GM12878 (cell line): ENCODE results near the gene RAB35. TPM values are rescaled to one million over a fixed set of nuclear protein-coding genes. Genes with fewer than 3 reads are reported as not detected.

ENCODE experiments used
- ATAC-seq: fragments of 200-7000 bp; cut with Tn5 transposase; 3 replicates; pipeline ENCODE4 v1.9.1; 2020; ENCODE audit warnings: mild to moderate bottlenecking, moderate library complexity
- BruUV-seq: library from RNA; stranded (reverse); fragments of 400-500 nt; replicated peaks from 2 replicates; lab custom pipeline; 2021; lab: Mats Ljungman, UMichigan
- CTCF ChIA-PET: fragments of 300-600 bp; sonication (Branson Sonifier 250); formaldehyde crosslinking; extraction: SDS; loops from one replicate; lab custom pipeline; 2021; ENCODE audit warnings: inconsistent platforms; lab: Yijun Ruan, JAX
- POLR2A ChIA-PET: fragments of 350-600 bp; formaldehyde crosslinking; extraction: SDS; loops from one replicate; lab custom pipeline; 2021; ENCODE audit warnings: inconsistent platforms; lab: Charles Lee
- RAD21 ChIA-PET: fragments of 300-600 bp; sonication (Branson Sonifier 250); formaldehyde crosslinking; loops from one replicate; lab custom pipeline; 2023; ENCODE audit warnings: antibody characterized with exemption; ENCODE audit not compliant: unreplicated experiment; lab: Charles Lee
- SMC1A ChIA-PET: fragments of 300-600 bp; sonication (Branson Sonifier 250); formaldehyde crosslinking; loops from one replicate; lab custom pipeline; 2023; ENCODE audit not compliant: unreplicated experiment, uncharacterized antibody; lab: Charles Lee
- DNase-seq: peaks from one replicate; pipeline ENCODE4 v3.0.0-alpha.2; 2011; ENCODE audit warnings: low read depth, low spot score
- FAIRE-seq: peaks from 3 replicates; lab custom pipeline; 2011; peaks lifted over from hg19 to GRCh38; lab: Jason Lieb, UNC
- H2AFZ ChIP-seq: 2 replicates; pipeline ENCODE4 v1.6.0; 2011; ENCODE audit warnings: low read depth, low read length, control low read depth; ENCODE audit not compliant: control insufficient read depth
- H3K27ac ChIP-seq: 2 replicates; pipeline ENCODE4 v1.5.1; 2011; ENCODE audit warnings: control low read depth; ENCODE audit not compliant: control insufficient read depth, insufficient read depth
- H3K27me3 ChIP-seq, 2 experiments: replicated peaks in 1 of 2; 2 replicates each; pipeline versions ENCODE4 v1.6.0 to v1.6.1; 2011; ENCODE audit warnings: low read length in 1 of 2; ENCODE audit not compliant: control insufficient read depth in 2 of 2, insufficient read depth in 2 of 2
- H3K36me3 ChIP-seq, 2 experiments: 2 replicates each; pipeline ENCODE4 v1.5.1; 2011; ENCODE audit warnings: low read length in 1 of 2; ENCODE audit not compliant: control insufficient read depth in 2 of 2, insufficient read depth in 2 of 2
- H3K4me1 ChIP-seq: 2 replicates; pipeline ENCODE4 v1.6.1; 2011; ENCODE audit warnings: mild to moderate bottlenecking, low read length, moderate library complexity, mixed read lengths; ENCODE audit not compliant: control insufficient read depth, insufficient read depth
- H3K4me2 ChIP-seq: 2 replicates; pipeline ENCODE4 v1.6.0; 2011; ENCODE audit warnings: control low read depth; ENCODE audit not compliant: control insufficient read depth, insufficient read depth
- H3K4me3 ChIP-seq: fragments of 200-600 bp; sonication (generic); 2 replicates; pipeline ENCODE4 v1.5.1; 2016
- H3K79me2 ChIP-seq: 2 replicates; pipeline ENCODE4 v1.6.0; 2011; ENCODE audit warnings: low read length; ENCODE audit not compliant: control insufficient read depth, insufficient read depth
- H3K9ac ChIP-seq: 2 replicates; pipeline ENCODE4 v1.8.0; 2011; ENCODE audit warnings: low read length, control low read depth, mixed read lengths; ENCODE audit not compliant: control insufficient read depth, insufficient read depth
- H3K9me3 ChIP-seq: replicated peaks from 3 replicates; pipeline ENCODE4 v1.5.1; 2011; ENCODE audit warnings: mild to moderate bottlenecking, low read length; ENCODE audit not compliant: control insufficient read depth, insufficient read depth
- H4K20me1 ChIP-seq: 2 replicates; pipeline ENCODE4 v1.6.0; 2011; ENCODE audit not compliant: control insufficient read depth, insufficient read depth
- ASH2L ChIP-seq: fragments of 300-600, 200-600 bp; sonication (generic); IDR thresholded peaks from 2 replicates; pipeline ENCODE4 v1.6.1; 2017; ENCODE audit warnings: low read depth, mild to moderate bottlenecking, borderline replicate concordance
- BCL11A ChIP-seq: IDR thresholded peaks from 2 replicates; pipeline ENCODE4 v1.6.1; 2011; ENCODE audit warnings: low read depth, low read length
- E4F1 ChIP-seq: fragments of 450-650 bp; IDR thresholded peaks from 2 replicates; pipeline ENCODE4 v1.6.1; 2018; ENCODE audit warnings: borderline replicate concordance, mild to moderate bottlenecking; ENCODE audit not compliant: partially characterized antibody
- IRF3 ChIP-seq: fragments of 450-650 bp; IDR thresholded peaks from 2 replicates; pipeline ENCODE4 v1.6.1; 2014; ENCODE audit warnings: mild to moderate bottlenecking
- IRF5 ChIP-seq: fragments of 450-650 bp; IDR thresholded peaks from 2 replicates; pipeline ENCODE4 v1.6.1; 2017; ENCODE audit warnings: borderline replicate concordance
- MTA2 ChIP-seq: fragments of 450-650 bp; IDR thresholded peaks from 2 replicates; pipeline ENCODE4 v1.6.1; 2016; ENCODE audit warnings: low read depth, mild to moderate bottlenecking, moderate library complexity
- NBN ChIP-seq: fragments of 450-650 bp; IDR thresholded peaks from 2 replicates; pipeline ENCODE4 v1.6.1; 2016
- SMARCA5 ChIP-seq: fragments of 450-650 bp; IDR thresholded peaks from 2 replicates; pipeline ENCODE4 v1.6.1; 2017; ENCODE audit warnings: mild to moderate bottlenecking
- SP1 ChIP-seq: IDR thresholded peaks from one replicate; pipeline ENCODE4 v1.6.1; 2011; ENCODE audit warnings: low read depth, low read length
- SPI1 ChIP-seq: IDR thresholded peaks from 2 replicates; pipeline ENCODE4 v1.6.1; 2011; ENCODE audit warnings: low read depth, mild to moderate bottlenecking, low read length, moderate library complexity, borderline replicate concordance; ENCODE audit not compliant: insufficient read depth
- TAF1 ChIP-seq: IDR thresholded peaks from 2 replicates; pipeline ENCODE4 v1.6.1; 2011; ENCODE audit warnings: mild to moderate bottlenecking, low read depth, low read length, borderline replicate concordance
- WGBS: methylation state at CpG from one replicate; pipeline ENCODE4 v1.1.6; 2016; ENCODE audit warnings: low lambda C conversion rate; ENCODE audit not compliant: insufficient replicate concordance, insufficient coverage; ENCODE audit errors: missing lambda C conversion rate; 5-methylcytosine and 5-hydroxymethylcytosine counted together
- in situ Hi-C: fragments of 300-500 bp; cut with MboI; formaldehyde crosslinking; loops from 9 replicates; pipeline ENCODE4 v1.14.3; 2018; ENCODE audit warnings: mixed read lengths
- intact Hi-C: fragments of 100-400 bp; cut with micrococcal nuclease; formaldehyde crosslinking; loops from one replicate; pipeline ENCODE4 v1.14.2; 2022; ENCODE audit not compliant: unreplicated experiment
- polyA plus RNA-seq, 11 experiments: library from polyadenylated mRNA; depleted of rRNA in 4 of 11; unstranded in 6 of 11; stranded (reverse) in 5 of 11; fragments of >200 nt; fragmentation: Nextera tagmentation in 4 of 11; fragmentation: Illumina TruSeq in 1 of 11; extraction: Ambion mirVana in 4 of 11; extraction: Trizol in 1 of 11; gene quantifications; 1 replicate in 1 of 11; 2 replicates in 10 of 11; pipeline versions ENCODE4 v1.2.1 to v1.2.3, GENCODE V29; 2011 to 2016; ENCODE audit warnings: inconsistent platforms in 2 of 11, missing spikeins in 2 of 11, low read depth in 1 of 11
- total RNA-seq, 4 experiments: library from RNA; depleted of rRNA in 3 of 4; stranded (reverse); fragments of >200 nt in 3 of 4; fragmentation: Illumina TruSeq in 1 of 4; extraction: Trizol in 1 of 4; gene quantifications; 2 replicates each; pipeline versions ENCODE4 v1.2.1 to v1.2.3, GENCODE V29; 2013 to 2021

RAB35 gene
- total and polyA plus RNA-seq, 10 of the 15 experiments (the other 5 are each of a cell fraction or from before 2014, with no cell fraction given) = 0.76 to 99.2 (median 43.8) TPM

GRCh38 chr12:120132863-120133385, 16.4 kb upstream of the RAB35 start (continued):
- no peak for TF ChIP-seq IRF5
- TF ChIP-seq SPI1 = peak; percentile 88
- peak; percentile 92 for TF ChIP-seq NBN
- peak; percentile 86 for TF ChIP-seq MTA2
- no peak for TF ChIP-seq IRF3
- TF ChIP-seq TAF1 = peak; percentile 16; the same call in 1 of the 2 replicates
- peak; percentile 65 for TF ChIP-seq SP1
- TF ChIP-seq, all 136 proteins: peak for 49

- ChIA-PET SMC1A (interaction anchor here (0.6 to 4.9 kb wide), 10 partner anchors 13 to 142 kb away, joined by 3 to 142 read pairs (median 4); partner anchors contain the start of genes RAB35 and RPLP0), CTCF (interaction anchor here (0.8 to 4.9 kb wide), 5 partner anchors 11 to 69 kb away, joined by 3 to 57 read pairs (median 18); partner anchors contain the start of genes RAB35 and RPLP0), POLR2A (interaction anchor here (0.6 to 8.1 kb wide), 8 partner anchors 7 to 118 kb away, joined by 3 to 141 read pairs (median 6); partner anchors contain the start of genes RAB35 and RPLP0), RAD21 (interaction anchor here (1.2 to 4.2 kb wide), 6 partner anchors 13 to 69 kb away, joined by 3 to 118 read pairs (median 6); partner anchors contain the start of genes RAB35 and RPLP0)
- FAIRE-seq = no peak
- Histone ChIP-seq H3K36me3 (peaks cover 54 to 56% of the 10 kb centered on the region in 2 experiments), H2AFZ (no peak overlapping the region), H3K4me2 (peak overlapping the region; percentile 98), H3K4me1 (peaks cover 31% of the 10 kb centered on the region), H3K27me3 (no peaks in the 10 kb centered on the region), H3K9me3 (no peaks in the 10 kb centered on the region), H3K79me2 (no peaks in the 10 kb centered on the region; the same call in 1 of the 2 replicates), H3K27ac (peak overlapping the region; percentile 84), H4K20me1 (no peaks in the 10 kb centered on the region), H3K4me3 (no peak overlapping the region), H3K9ac (peak overlapping the region; percentile 49)
- no peak for DNase-seq
- no TSS peak for BruUV-seq
- WGBS = 61% methylated on average over 9 of the region's 9 CpGs
- TF ChIP-seq SMARCA5 (peak; percentile 45; the same call in 1 of the 2 replicates), BCL11A (no peak), E4F1 (no peak), ASH2L (0 out of 2 replicates have a peak, but pooled peaks have one; percentile 52)
- intact Hi-C loops = loop anchor here (2.0 kb wide), 1 partner anchor 13 kb away; no protein-coding TSS in a partner anchor
- in situ Hi-C loops = no loop called here
- peak; percentile 14; the same call in 2 of the 3 replicates for ATAC-seq
These were observed 15.7 kb upstream of the RAB35 start for GRCh38 chr12:120132054-120132836.
